GM23338 (cell line): ENCODE data around the gene OGFRL1. TPM values are rescaled to one million over a fixed set of nuclear protein-coding genes. Genes with fewer than 3 reads are reported as not detected.

Experiments
- ATAC-seq: fragments of 200-7000 bp; cut with Tn5 transposase; 3 replicates; pipeline ENCODE4 v1.9.1; 2020
- DNase-seq: peaks from one replicate; pipeline ENCODE4 v3.0.0-alpha.2; 2015; ENCODE audit warnings: low spot score
- H2AFZ ChIP-seq: fragments of 200-600 bp; sonication (generic); 2 replicates; pipeline ENCODE4 v1.8.0; 2016; ENCODE audit warnings: antibody characterized with exemption, mild to moderate bottlenecking, moderate library complexity
- H3F3A ChIP-seq: fragments of 200-600 bp; sonication (generic); replicated peaks from 2 replicates; pipeline ENCODE4 v1.8.0; 2017; ENCODE audit warnings: antibody characterized with exemption, mixed run types, low read depth
- H3K27ac ChIP-seq: fragments of 200-600 bp; sonication (generic); 2 replicates; pipeline ENCODE4 v1.6.1; 2016; ENCODE audit warnings: low read depth
- H3K27me3 ChIP-seq: fragments of 200-600 bp; sonication (generic); 2 replicates; pipeline ENCODE4 v1.8.0; 2016; ENCODE audit warnings: mild to moderate bottlenecking, mixed run types, moderate library complexity; ENCODE audit not compliant: insufficient read depth
- H3K36me3 ChIP-seq: fragments of 200-600 bp; sonication (generic); 2 replicates; pipeline ENCODE4 v1.8.0; 2016; ENCODE audit warnings: mild to moderate bottlenecking; ENCODE audit not compliant: insufficient read depth
- H3K4me1 ChIP-seq: fragments of 200-600 bp; sonication (generic); 2 replicates; pipeline ENCODE4 v1.8.0; 2016; ENCODE audit warnings: mild to moderate bottlenecking, moderate library complexity; ENCODE audit not compliant: insufficient read depth
- H3K4me2 ChIP-seq: fragments of 200-600 bp; sonication (generic); 2 replicates; pipeline ENCODE4 v1.7.1; 2017; ENCODE audit warnings: mixed run types
- H3K4me3 ChIP-seq: fragments of 200-600 bp; sonication (generic); 2 replicates; pipeline ENCODE4 v1.6.1; 2016; ENCODE audit warnings: mixed run types
- H3K79me2 ChIP-seq: fragments of 200-600 bp; sonication (generic); replicated peaks from 2 replicates; pipeline ENCODE4 v1.8.0; 2017; ENCODE audit warnings: mild to moderate bottlenecking; ENCODE audit not compliant: insufficient read depth
- H3K9me2 ChIP-seq: fragments of 200-600 bp; sonication (generic); 2 replicates; pipeline ENCODE4 v1.8.0; 2017; ENCODE audit not compliant: insufficient read depth
- H4K20me1 ChIP-seq: fragments of 200-600 bp; sonication (generic); replicated peaks from 2 replicates; pipeline ENCODE4 v1.8.0; 2017; ENCODE audit warnings: mild to moderate bottlenecking; ENCODE audit not compliant: insufficient read depth
- H3K27ac Mint-ChIP-seq: 2 replicates; pipeline ENCODE4 v1.8.0; 2020; ENCODE audit warnings: inconsistent platforms, mild to moderate bottlenecking, moderate library complexity, mixed read lengths
- H3K27me3 Mint-ChIP-seq: 3 replicates; pipeline ENCODE4 v1.8.0; 2022; ENCODE audit warnings: low read depth, mild to moderate bottlenecking, moderate library complexity, mixed read lengths, inconsistent platforms; ENCODE audit not compliant: insufficient read depth, poor library complexity
- H3K36me3 Mint-ChIP-seq: 3 replicates; pipeline ENCODE4 v1.8.0; 2021; ENCODE audit warnings: low read depth, mild to moderate bottlenecking, inconsistent platforms, moderate library complexity, mixed read lengths
- H3K4me1 Mint-ChIP-seq: 3 replicates; pipeline ENCODE4 v1.8.0; 2020; ENCODE audit warnings: mild to moderate bottlenecking, inconsistent platforms, mixed read lengths
- H3K4me3 Mint-ChIP-seq: 3 replicates; pipeline ENCODE4 v1.8.0; 2021; ENCODE audit warnings: moderate library complexity, mild to moderate bottlenecking, inconsistent platforms, mixed read lengths
- H3K9me3 Mint-ChIP-seq: 3 replicates; pipeline ENCODE4 v1.8.0; 2020; ENCODE audit warnings: moderate library complexity, mild to moderate bottlenecking, inconsistent platforms, mixed read lengths
- CREB1 ChIP-seq: fragments of 250-450 bp; sonication (Bioruptor Pico); IDR thresholded peaks from 2 replicates; pipeline ENCODE4 v1.5.0; 2020; ENCODE audit warnings: low read depth, mild to moderate bottlenecking, moderate library complexity
- ETS1 ChIP-seq: IDR thresholded peaks from 2 replicates; pipeline ENCODE4 v1.6.1; 2016; ENCODE audit warnings: antibody characterized with exemption
- POLR2AphosphoS5 ChIP-seq: IDR thresholded peaks from 2 replicates; pipeline ENCODE4 v1.6.1; 2016; ENCODE audit warnings: antibody characterized with exemption, low read depth
- REST ChIP-seq: IDR thresholded peaks from one replicate; pipeline ENCODE4 v1.6.1; 2018; ENCODE audit warnings: antibody characterized with exemption; ENCODE audit not compliant: unreplicated experiment
- ZNF114 ChIP-seq: fragments of 250-450 bp; sonication (Bioruptor Pico); IDR thresholded peaks from 2 replicates; pipeline ENCODE4 v1.5.0; 2020; ENCODE audit warnings: mild to moderate bottlenecking, moderate library complexity
- ZNF331 ChIP-seq: fragments of 250-450 bp; sonication (Bioruptor Pico); IDR thresholded peaks from 2 replicates; pipeline ENCODE4 v1.5.0; 2020; ENCODE audit warnings: low read depth, mild to moderate bottlenecking, moderate library complexity
- ZNF462 ChIP-seq: fragments of 250-450 bp; sonication (Bioruptor Pico); IDR thresholded peaks from 2 replicates; pipeline ENCODE4 v1.5.0; 2020; ENCODE audit warnings: mild to moderate bottlenecking, moderate library complexity
- polyA plus RNA-seq: library from polyadenylated mRNA; unstranded; fragments of >200 nt; fragmentation: Nextera tagmentation; extraction: Ambion mirVana; gene quantifications from 2 replicates; pipeline ENCODE4 v1.2.1, GENCODE V29; 2016
- total RNA-seq: library from RNA; depleted of rRNA; stranded (reverse); fragments of >200 nt; shearing (Covaris generic); gene quantifications from 2 replicates; pipeline ENCODE4 v1.2.3, GENCODE V29; 2014
- TF ChIP-seq, protein P1 (sequence below), 2 experiments: fragments of 200-600 bp in 1 of 2; sonication (generic) in 1 of 2; conservative IDR thresholded peaks; 2 replicates each; pipeline versions ENCODE4 v1.5.1 to v1.6.1; 2016 to 2017; ENCODE audit warnings: antibody characterized with exemption in 2 of 2, low read depth in 2 of 2, mild to moderate bottlenecking in 2 of 2, moderate library complexity in 1 of 2

OGFRL1 gene
- total and polyA plus RNA-seq, 2 experiments from 2014 or later, result 4.2 to 10.0 TPM

DNA sequence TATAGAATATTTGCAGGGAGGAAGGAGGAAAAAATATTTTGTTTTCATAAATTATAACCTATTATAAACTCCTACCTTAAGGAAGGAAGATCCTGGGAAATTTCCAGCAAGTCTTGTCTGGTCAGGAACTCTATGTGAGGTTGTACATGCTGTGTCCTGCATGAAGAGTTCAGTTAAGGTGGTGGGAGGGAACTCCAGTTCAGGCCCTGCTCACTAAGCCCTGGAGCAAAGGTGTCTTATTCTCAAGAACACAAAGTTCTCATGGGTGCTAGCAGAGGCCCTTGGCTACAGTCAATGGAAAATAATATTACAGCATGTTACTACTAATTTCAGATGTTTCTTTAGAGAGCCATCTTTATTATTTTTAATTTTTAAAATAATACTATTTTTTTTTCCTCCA lies 3.8 kb upstream of the OGFRL1 start:
- H3K9me2 ChIP-seq, result peaks cover 4% of the 10 kb centered on the region; the same call in 1 of the 2 replicates
- H3F3A ChIP-seq, result peaks cover 6% of the 10 kb centered on the region; the same call in 1 of the 2 replicates
- H3K36me3 ChIP-seq, result no peaks in the 10 kb centered on the region
- no peaks in the 10 kb centered on the region for H3K9me3 Mint-ChIP-seq
- peaks cover 6% of the 10 kb centered on the region for H3K4me1 ChIP-seq
- no peak overlapping the region for H3K4me2 ChIP-seq
- H3K36me3 Mint-ChIP-seq, result no peaks in the 10 kb centered on the region
- peaks cover 2% of the 10 kb centered on the region; the same call in 1 of the 2 replicates for H3K27me3 ChIP-seq
- peaks cover 10% of the 10 kb centered on the region for H3K4me1 Mint-ChIP-seq
- no peak overlapping the region for H3K27ac ChIP-seq
- no peak overlapping the region for H3K27ac Mint-ChIP-seq
- ATAC-seq, result no peak
- H3K79me2 ChIP-seq, result 0 out of 2 replicates have a peak, but pooled peaks cover 3% of the 10 kb centered on the region
- H4K20me1 ChIP-seq, result no peaks in the 10 kb centered on the region
- H3K27me3 Mint-ChIP-seq, result peaks cover 6% of the 10 kb centered on the region
- no peak overlapping the region for H3K4me3 Mint-ChIP-seq
- no peak overlapping the region for H2AFZ ChIP-seq
- no peak for DNase-seq
- no peak overlapping the region for H3K4me3 ChIP-seq
- TF ChIP-seq CREB1 (CRISPR knock-in tag) (no peak), ETS1 (no peak)

DNA sequence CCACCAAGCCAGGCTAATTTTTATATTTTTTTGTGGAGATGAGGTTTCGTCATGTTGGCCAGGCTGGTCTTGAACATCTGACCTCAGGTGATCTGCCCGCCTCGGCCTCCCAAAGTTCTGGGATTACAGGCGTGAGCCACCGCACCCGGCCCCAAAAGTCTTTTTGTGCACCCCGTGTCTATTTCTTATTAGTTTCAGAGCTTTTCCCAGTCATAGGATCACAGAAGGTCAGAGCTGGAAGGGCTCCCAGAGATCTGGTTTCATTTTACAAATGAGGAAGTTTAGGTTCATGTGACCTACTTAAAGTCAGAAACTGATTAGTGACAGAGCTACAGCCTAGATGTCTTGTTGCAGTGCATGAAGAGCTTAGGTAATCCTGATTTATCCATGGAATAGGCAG lies 1.6 kb upstream of the OGFRL1 start:
- Mint-ChIP-seq H3K4me1 (peaks cover 31% of the 10 kb centered on the region), H3K27ac (no peak overlapping the region), H3K27me3 (peaks cover 9% of the 10 kb centered on the region), H3K4me3 (no peak overlapping the region), H3K9me3 (no peaks in the 10 kb centered on the region), H3K36me3 (no peaks in the 10 kb centered on the region; the same call in 2 of the 3 replicates)
- peaks cover 3% of the 10 kb centered on the region; the same call in 1 of the 2 replicates for H3K27me3 ChIP-seq
- H4K20me1 ChIP-seq, result no peaks in the 10 kb centered on the region
- peaks cover 13% of the 10 kb centered on the region for H3K4me1 ChIP-seq
- ATAC-seq (no peak), DNase-seq (no peak)
- H3K4me3 ChIP-seq, result no peak overlapping the region
- H3K79me2 ChIP-seq, result peaks cover 23% of the 10 kb centered on the region
- H2AFZ ChIP-seq, result no peak overlapping the region; the same call in 1 of the 2 replicates
- peaks cover 6% of the 10 kb centered on the region; the same call in 1 of the 2 replicates for H3F3A ChIP-seq
- no peak overlapping the region for H3K4me2 ChIP-seq
- H3K27ac ChIP-seq, result no peak overlapping the region
- 0 out of 2 replicates have a peak, but pooled peaks cover 3% of the 10 kb centered on the region for H3K36me3 ChIP-seq
- H3K9me2 ChIP-seq, result peaks cover 4% of the 10 kb centered on the region; the same call in 1 of the 2 replicates
- no peak for TF ChIP-seq ZNF114 (CRISPR knock-in tag)
- TF ChIP-seq REST, result no peak
- TF ChIP-seq POLR2AphosphoS5, result no peak
- TF ChIP-seq, protein P1, sequence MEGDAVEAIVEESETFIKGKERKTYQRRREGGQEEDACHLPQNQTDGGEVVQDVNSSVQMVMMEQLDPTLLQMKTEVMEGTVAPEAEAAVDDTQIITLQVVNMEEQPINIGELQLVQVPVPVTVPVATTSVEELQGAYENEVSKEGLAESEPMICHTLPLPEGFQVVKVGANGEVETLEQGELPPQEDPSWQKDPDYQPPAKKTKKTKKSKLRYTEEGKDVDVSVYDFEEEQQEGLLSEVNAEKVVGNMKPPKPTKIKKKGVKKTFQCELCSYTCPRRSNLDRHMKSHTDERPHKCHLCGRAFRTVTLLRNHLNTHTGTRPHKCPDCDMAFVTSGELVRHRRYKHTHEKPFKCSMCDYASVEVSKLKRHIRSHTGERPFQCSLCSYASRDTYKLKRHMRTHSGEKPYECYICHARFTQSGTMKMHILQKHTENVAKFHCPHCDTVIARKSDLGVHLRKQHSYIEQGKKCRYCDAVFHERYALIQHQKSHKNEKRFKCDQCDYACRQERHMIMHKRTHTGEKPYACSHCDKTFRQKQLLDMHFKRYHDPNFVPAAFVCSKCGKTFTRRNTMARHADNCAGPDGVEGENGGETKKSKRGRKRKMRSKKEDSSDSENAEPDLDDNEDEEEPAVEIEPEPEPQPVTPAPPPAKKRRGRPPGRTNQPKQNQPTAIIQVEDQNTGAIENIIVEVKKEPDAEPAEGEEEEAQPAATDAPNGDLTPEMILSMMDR (conservative IDR thresholded peaks at IDR 0.05; ENCODE audit: low read depth in 2 of 2), result no peak
- no peak for TF ChIP-seq ZNF331 (CRISPR knock-in tag)
- no peak for TF ChIP-seq ZNF462 (CRISPR knock-in tag)
- TF ChIP-seq CREB1 (CRISPR knock-in tag), result no peak
